Left ventricle myocardium inferior (tissue), 1 donor: ENCODE data around the gene GPX5. TPM values are rescaled to one million over a fixed set of nuclear protein-coding genes. Genes with fewer than 3 reads are reported as not detected.

Experiments used
- DNase-seq: peaks from one replicate; pipeline ENCODE4 v3.0.0-alpha.2; 2020
- H3K27ac ChIP-seq: fragments of 200-600 bp; replicated peaks from 2 replicates; pipeline ENCODE4 v1.8.0; 2021
- H3K27me3 ChIP-seq: fragments of 200-600 bp; 2 replicates; pipeline ENCODE4 v1.8.0; 2021; ENCODE audit warnings: low read depth
- H3K36me3 ChIP-seq: fragments of 200-600 bp; 2 replicates; pipeline ENCODE4 v1.8.0; 2021
- H3K4me1 ChIP-seq: fragments of 200-600 bp; 2 replicates; pipeline ENCODE4 v1.8.0; 2021
- H3K4me3 ChIP-seq: fragments of 200-600 bp; 2 replicates; pipeline ENCODE4 v1.8.0; 2021; ENCODE audit warnings: mild to moderate bottlenecking, moderate library complexity
- H3K9me3 ChIP-seq: fragments of 200-600 bp; replicated peaks from 2 replicates; pipeline ENCODE4 v1.8.0; 2021
- CTCF ChIP-seq: fragments of 200-600 bp; IDR thresholded peaks from 2 replicates; pipeline ENCODE4 v1.8.0; 2021; ENCODE audit warnings: antibody characterized with exemption, mild to moderate bottlenecking, borderline replicate concordance
- intact Hi-C: fragments of 100-400 bp; cut with micrococcal nuclease; formaldehyde crosslinking; loops from one replicate; pipeline ENCODE4 v1.11.0; 2022
- total RNA-seq: library from RNA; stranded (reverse); fragmentation: NEBNext Ultra II Directional; extraction: Animal tissue kit (Norgen Biotek cat#: 25700); gene quantifications from one replicate; pipeline ENCODE4 v1.2.1, GENCODE V29; 2021
- donor health status: DM: no; HTN: yes; CAD: no; lungs with severe emphysema.

The GPX5 gene
- total RNA-seq, 1 donor from 2014 or later = not detected

DNA sequence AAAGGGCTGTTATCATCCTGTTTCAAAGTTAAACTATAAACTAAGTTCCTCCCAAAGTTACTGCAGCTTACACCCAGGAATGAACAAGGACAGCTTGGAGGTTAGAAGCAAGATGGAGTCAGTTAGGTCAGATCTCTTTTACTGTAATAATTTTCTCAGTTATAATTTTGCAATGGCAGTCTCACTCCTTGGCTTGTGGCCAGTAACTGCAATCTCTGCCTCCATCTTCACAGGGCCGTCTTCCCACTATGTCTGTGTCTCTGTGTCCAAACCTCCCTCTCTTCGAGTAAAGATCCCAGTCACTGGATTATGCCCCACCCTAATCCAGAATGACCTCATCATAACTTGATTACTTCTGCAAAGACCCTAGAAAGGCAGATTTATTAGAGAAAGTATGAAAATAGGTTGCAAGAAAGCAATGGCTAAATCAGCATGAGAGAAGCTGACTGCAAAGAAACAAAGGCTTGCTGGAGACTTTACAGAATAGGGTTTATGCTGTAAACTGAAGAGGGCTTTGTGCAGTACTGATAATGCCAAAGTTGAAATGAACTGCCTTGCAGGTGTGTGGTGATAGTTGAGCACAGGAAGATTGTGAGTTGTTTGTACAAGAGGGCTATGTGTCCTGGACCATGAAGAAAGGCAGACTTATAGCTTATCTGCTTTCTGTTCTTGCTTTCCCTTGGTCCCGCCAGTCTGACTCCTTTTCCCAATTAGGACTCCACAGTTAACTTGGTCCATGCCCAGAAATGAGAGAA is 38.5 kb upstream of the GPX5 start:
- intact Hi-C loops = no loop called here
- no peak for DNase-seq
- H3K36me3 ChIP-seq = no peaks in the 10 kb centered on the region
- H3K27me3 ChIP-seq = peaks cover 98% of the 10 kb centered on the region
- H3K4me1 ChIP-seq = peaks cover 9% of the 10 kb centered on the region
- H3K4me3 ChIP-seq = no peak overlapping the region
- no peak overlapping the region for H3K27ac ChIP-seq
- peaks cover 4% of the 10 kb centered on the region for H3K9me3 ChIP-seq
- no peak for TF ChIP-seq CTCF

DNA sequence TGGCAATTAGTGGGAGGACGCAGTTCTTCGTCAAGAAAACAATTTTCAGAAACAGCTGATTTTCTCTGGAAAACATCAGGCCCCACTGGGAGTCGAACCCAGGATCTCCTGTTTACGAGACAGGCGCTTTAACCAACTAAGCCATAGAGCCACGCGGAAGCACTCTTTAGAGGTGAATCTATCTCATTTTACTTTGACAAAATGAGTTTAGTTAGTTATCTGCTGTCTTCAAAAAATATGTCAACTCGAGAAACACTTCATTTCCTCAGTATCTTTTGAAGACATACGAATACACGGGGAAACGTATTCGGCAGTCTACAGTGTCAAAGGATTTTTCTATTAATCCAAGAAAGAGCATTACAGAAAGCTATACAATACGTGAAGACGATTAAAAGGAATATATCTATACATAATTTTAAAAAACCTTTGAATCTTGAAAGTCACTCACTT is 36.7 kb upstream of the GPX5 start:
- peaks cover 9% of the 10 kb centered on the region for H3K4me1 ChIP-seq
- peaks cover 4% of the 10 kb centered on the region for H3K9me3 ChIP-seq
- H3K36me3 ChIP-seq = no peaks in the 10 kb centered on the region
- DNase-seq = no peak
- H3K4me3 ChIP-seq = peak overlapping the region; percentile 57
- H3K27me3 ChIP-seq = peaks cover 96% of the 10 kb centered on the region
- intact Hi-C loops = no loop called here
- no peak overlapping the region for H3K27ac ChIP-seq
- no peak for TF ChIP-seq CTCF

GRCh38 chr6:28489366-28490204 is 36.1 kb upstream of the GPX5 start:
- peaks cover 98% of the 10 kb centered on the region for H3K27me3 ChIP-seq
- H3K4me1 ChIP-seq = peaks cover 9% of the 10 kb centered on the region
- H3K9me3 ChIP-seq = peaks cover 4% of the 10 kb centered on the region
- no peak for TF ChIP-seq CTCF
- intact Hi-C loops = no loop called here
- H3K27ac ChIP-seq = no peak overlapping the region
- H3K36me3 ChIP-seq = no peaks in the 10 kb centered on the region
- DNase-seq = peak; percentile 20
- peak overlapping the region; percentile 57 for H3K4me3 ChIP-seq

- no peak for DNase-seq
- Histone ChIP-seq H3K9me3 (peaks cover 4% of the 10 kb centered on the region), H3K4me1 (peaks cover 9% of the 10 kb centered on the region), H3K36me3 (no peaks in the 10 kb centered on the region), H3K27ac (no peak overlapping the region), H3K27me3 (peaks cover 98% of the 10 kb centered on the region), H3K4me3 (peak overlapping the region; percentile 57)
- TF ChIP-seq CTCF = no peak
- intact Hi-C loops = no loop called here
These were observed 35.3 kb upstream of the GPX5 start for GRCh38 chr6:28490205-28490890.

- Histone ChIP-seq H3K4me1 (peaks cover 9% of the 10 kb centered on the region), H3K9me3 (no peaks in the 10 kb centered on the region), H3K4me3 (no peak overlapping the region), H3K27me3 (peaks cover 95% of the 10 kb centered on the region), H3K27ac (no peak overlapping the region), H3K36me3 (no peaks in the 10 kb centered on the region)
- intact Hi-C loops = no loop called here
- TF ChIP-seq CTCF = no peak
- no peak for DNase-seq
These were observed 33.7 kb upstream of the GPX5 start for GRCh38 chr6:28491984-28492317.
